Measurements from ENCODE around the gene H6PD.

Gene H6PD

DNA sequence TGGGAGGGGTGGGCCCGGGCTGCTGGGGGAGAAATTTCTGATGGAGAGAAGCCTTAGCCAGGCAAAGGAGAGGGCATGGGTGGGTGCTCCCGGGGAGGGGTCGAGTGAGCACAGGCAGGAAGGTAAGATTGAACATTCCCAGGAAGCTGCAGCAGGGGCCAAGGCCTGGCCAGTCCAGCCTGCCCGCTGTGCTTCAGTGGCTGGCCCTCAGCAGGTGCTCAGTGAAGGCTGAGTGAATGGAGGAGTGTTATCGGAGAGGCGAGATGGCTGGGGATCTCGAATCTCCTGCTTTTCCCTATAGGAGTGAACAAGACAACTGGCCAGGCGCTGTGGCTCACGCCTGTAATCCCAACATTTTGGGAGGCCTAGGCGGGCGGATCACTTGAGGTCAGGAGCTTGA, 79.0 kb downstream of the H6PD start:
- no peak overlapping the region for H3K4me3 ChIP-seq (ENCODE audit: low read depth, low read length)
- no peak overlapping the region for H3K27ac ChIP-seq (ENCODE audit: extremely low read depth, low read depth, low read length)
- peaks cover 0 to 3% of the 10 kb centered on the region in 2 experiments; a peak in 1 of 3 replicates for H3K36me3 ChIP-seq (ENCODE audit: control insufficient read depth in 2 of 2, insufficient read depth in 1 of 2, low read length in 2 of 2)
- H3K9me3 ChIP-seq (ENCODE audit: control insufficient read depth, insufficient read depth, low read depth, low read length), result no peaks in the 10 kb centered on the region
- TF ChIP-seq ZNF518A (tag by site-specific recombination; conservative IDR thresholded peaks at IDR 0.05; ENCODE audit: low read depth), result no peak
- TF ChIP-seq, protein P1, sequence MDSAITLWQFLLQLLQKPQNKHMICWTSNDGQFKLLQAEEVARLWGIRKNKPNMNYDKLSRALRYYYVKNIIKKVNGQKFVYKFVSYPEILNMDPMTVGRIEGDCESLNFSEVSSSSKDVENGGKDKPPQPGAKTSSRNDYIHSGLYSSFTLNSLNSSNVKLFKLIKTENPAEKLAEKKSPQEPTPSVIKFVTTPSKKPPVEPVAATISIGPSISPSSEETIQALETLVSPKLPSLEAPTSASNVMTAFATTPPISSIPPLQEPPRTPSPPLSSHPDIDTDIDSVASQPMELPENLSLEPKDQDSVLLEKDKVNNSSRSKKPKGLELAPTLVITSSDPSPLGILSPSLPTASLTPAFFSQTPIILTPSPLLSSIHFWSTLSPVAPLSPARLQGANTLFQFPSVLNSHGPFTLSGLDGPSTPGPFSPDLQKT (IDR thresholded peaks at IDR 0.05; ENCODE audit: borderline replicate concordance, low read depth, low read length), result no peak
- peak; percentile 39 for TF ChIP-seq ZIC2 (tag by site-specific recombination; IDR thresholded peaks at IDR 0.05)
- TF ChIP-seq ZNF121 (tag by site-specific recombination; IDR thresholded peaks at IDR 0.05), result no peak
- H3K4me1 ChIP-seq (ENCODE audit: control insufficient read depth, insufficient read depth, low read length), result peaks cover 9% of the 10 kb centered on the region
- ChIA-PET CTCF (interaction anchor here (0.7 to 0.9 kb wide), 2 partner anchors 9 to 176 kb away, joined by 3 to 4 read pairs; no protein-coding TSS in a partner anchor), POLR2A (no interaction called here)

DNA sequence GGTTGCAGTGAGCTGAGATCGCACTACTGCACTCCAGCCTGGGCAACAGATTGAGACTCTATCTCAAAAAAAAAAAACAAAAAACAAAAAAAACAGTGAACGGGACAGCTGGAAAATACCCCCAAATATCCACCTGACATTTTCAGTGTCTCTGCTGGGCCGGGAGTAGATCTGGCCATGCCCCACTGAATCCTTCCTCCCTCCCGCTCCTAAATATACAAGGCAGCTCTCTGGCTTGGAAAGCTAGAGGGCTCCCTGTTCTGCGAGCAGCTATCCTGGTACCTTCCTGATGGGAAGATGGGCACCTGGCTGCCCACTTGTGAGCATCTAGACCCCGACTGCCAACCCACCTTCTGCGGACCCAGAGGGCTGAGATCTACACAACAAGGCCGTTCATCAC, 79.5 kb downstream of the H6PD start:
- H3K36me3 ChIP-seq (ENCODE audit: control insufficient read depth in 2 of 2, insufficient read depth in 1 of 2, low read length in 2 of 2), result peaks cover 0 to 3% of the 10 kb centered on the region in 2 experiments; a peak in 1 of 3 replicates
- TF ChIP-seq RBAK (tag by site-specific recombination; IDR thresholded peaks at IDR 0.05) (no peak), ZNF426 (tag by site-specific recombination; IDR thresholded peaks at IDR 0.05) (no peak), EGR2 (tag by site-specific recombination; IDR thresholded peaks at IDR 0.05; ENCODE audit: low read depth) (no peak), ZNF580 (tag by site-specific recombination; IDR thresholded peaks at IDR 0.05) (no peak), SALL2 (tag by site-specific recombination; IDR thresholded peaks at IDR 0.05; ENCODE audit: borderline replicate concordance) (no peak), ZBTB8A (tag by site-specific recombination; IDR thresholded peaks at IDR 0.05) (no peak), ZNF302 (tag by site-specific recombination; IDR thresholded peaks at IDR 0.05; ENCODE audit: low read depth) (no peak)
- TF ChIP-seq, protein P2, sequence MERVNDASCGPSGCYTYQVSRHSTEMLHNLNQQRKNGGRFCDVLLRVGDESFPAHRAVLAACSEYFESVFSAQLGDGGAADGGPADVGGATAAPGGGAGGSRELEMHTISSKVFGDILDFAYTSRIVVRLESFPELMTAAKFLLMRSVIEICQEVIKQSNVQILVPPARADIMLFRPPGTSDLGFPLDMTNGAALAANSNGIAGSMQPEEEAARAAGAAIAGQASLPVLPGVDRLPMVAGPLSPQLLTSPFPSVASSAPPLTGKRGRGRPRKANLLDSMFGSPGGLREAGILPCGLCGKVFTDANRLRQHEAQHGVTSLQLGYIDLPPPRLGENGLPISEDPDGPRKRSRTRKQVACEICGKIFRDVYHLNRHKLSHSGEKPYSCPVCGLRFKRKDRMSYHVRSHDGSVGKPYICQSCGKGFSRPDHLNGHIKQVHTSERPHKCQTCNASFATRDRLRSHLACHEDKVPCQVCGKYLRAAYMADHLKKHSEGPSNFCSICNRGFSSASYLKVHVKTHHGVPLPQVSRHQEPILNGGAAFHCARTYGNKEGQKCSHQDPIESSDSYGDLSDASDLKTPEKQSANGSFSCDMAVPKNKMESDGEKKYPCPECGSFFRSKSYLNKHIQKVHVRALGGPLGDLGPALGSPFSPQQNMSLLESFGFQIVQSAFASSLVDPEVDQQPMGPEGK (tag by site-specific recombination; IDR thresholded peaks at IDR 0.05), result no peak
- H3K4me3 ChIP-seq (ENCODE audit: low read depth, low read length), result no peak overlapping the region
- ChIA-PET POLR2A (no interaction called here), CTCF (no interaction called here)
- no peaks in the 10 kb centered on the region for H3K9me3 ChIP-seq (ENCODE audit: control insufficient read depth, insufficient read depth, low read depth, low read length)
- H3K27ac ChIP-seq (ENCODE audit: extremely low read depth, low read depth, low read length), result no peak overlapping the region
- H3K4me1 ChIP-seq (ENCODE audit: control insufficient read depth, insufficient read depth, low read length), result peaks cover 9% of the 10 kb centered on the region
